Dermis blood vessel endothelial cell (primary cell): ENCODE results near the gene HUNK. TPM values are rescaled to one million over a fixed set of nuclear protein-coding genes. Genes with fewer than 3 reads are reported as not detected.
"Not testable (repeated sequence)": the region's sequence is repeated elsewhere in the genome, so short reads cannot be mapped to it uniquely, and the experiment has no call there.

Source experiments
- DNase-seq: peaks from one replicate; pipeline ENCODE4 v3.0.0; 2010
- total RNA-seq: library from RNA; depleted of rRNA; stranded (reverse); fragments of >200 nt; gene quantifications from 2 replicates; pipeline ENCODE4 v1.2.3, GENCODE V29; 2014

HUNK gene
- total RNA-seq, 1 donor from 2014 or later: under 0.01 TPM

- no peak for DNase-seq
These were observed 134.6 kb downstream of the HUNK start for GRCh38 chr21:32007456-32007855.

GRCh38 chr21:32008714-32009113 lies 135.9 kb downstream of the HUNK start:
- DNase-seq: no peak

DNA sequence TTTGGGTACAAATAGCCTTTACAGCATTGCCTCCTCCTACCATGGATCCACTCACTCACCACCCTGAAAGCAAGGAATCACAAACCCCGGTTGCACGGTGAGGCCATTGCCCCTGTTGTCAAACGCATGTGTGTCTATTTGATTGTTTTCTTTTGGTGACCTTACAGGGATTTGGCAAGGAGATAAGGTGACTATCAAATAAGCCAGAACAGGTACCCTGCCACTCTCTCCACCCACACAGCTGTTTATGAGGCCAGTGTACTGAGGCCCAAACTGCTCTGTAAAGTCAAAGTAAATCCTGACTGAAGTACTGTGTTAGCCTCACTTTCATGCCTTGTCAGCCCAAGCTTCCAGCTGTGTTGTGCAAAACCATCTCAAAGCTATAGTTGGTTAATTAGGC lies 136.4 kb downstream of the HUNK start:
- DNase-seq: no peak

- no peak for DNase-seq
These were observed 142.8 kb downstream of the HUNK start for GRCh38 chr21:32015461-32016139.

GRCh38 chr21:32018381-32018780 lies 145.6 kb downstream of the HUNK start:
- no peak for DNase-seq

GRCh38 chr21:32020564-32020963 lies 147.7 kb downstream of the HUNK start:
- no peak for DNase-seq

DNA sequence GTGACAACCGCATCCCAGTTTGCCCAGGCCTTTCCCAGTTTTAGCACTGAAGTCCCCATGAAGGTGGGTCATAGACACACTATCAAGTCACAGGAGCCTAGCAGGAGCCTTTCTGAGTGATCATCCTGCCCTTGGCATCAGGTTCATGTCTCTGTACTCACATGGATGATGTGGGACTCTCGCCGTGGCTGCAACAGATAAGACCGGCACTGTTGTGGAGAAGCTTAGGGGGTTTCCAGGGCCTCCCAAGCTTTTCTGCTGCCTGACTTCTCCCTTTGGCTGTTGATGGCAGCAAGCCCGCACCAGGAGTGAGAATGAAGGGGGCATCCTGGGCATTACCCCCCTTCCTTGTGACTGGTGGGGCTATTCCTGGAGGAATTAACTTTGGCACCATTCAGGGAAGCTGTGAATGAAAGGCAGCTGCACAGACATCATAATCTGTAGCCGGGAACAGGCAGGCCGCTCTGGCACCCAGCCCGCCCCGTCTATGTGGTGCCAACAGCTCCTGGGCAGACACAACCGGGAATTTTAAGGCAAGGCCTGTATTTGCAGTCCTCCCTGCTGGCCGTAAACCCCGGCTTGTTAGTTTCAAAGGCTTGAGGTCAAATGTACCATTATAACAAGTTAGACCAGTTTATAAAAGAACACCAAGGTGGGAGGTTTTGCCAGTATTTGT lies 148.6 kb downstream of the HUNK start:
- DNase-seq: no peak

- no peak for DNase-seq
These were observed 149.3 kb downstream of the HUNK start for GRCh38 chr21:32022146-32022545.

DNA sequence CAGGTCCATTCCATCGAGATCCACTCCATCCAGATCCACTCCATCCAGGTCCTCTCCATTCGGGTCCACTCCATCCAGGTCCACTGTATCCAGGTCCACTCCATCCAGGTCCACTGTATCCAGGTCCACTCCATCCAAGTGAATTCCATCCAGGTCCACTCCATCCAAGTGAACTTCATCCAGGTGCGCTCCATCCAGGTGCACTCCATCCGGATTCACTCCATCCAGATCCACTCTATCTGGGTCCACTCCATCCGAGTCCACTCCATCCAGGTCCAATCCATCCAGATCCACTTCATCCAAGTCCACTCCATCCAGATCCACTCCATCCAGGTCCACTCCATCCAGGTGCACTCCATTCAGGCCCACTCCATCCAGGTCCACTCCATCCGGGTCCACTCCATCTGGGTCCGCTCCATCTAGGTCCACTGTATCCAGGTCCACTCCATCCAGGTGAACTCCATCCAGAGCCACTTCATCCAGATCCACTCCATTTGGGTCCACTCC lies 157.4 kb downstream of the HUNK start:
- no peak for DNase-seq

DNA sequence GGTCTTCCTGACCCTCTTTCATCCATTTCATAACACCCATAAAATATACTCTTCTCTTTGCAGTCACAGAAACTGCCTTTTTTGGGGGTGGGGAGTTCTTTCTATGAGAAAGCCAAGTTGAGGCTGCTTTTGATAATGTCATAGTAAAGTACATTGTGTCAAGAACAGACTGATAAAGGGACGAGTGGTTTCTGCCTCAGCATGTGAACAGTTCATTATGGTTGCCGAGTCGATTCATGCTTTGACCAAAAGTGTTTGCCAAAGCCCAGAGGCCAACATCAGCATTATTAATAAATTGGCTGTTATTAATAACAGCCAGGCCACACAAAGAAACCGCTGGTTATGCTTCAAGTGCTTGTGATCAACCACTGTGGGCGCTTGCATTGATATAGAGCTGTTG lies 162.0 kb downstream of the HUNK start:
- no peak for DNase-seq

DNA sequence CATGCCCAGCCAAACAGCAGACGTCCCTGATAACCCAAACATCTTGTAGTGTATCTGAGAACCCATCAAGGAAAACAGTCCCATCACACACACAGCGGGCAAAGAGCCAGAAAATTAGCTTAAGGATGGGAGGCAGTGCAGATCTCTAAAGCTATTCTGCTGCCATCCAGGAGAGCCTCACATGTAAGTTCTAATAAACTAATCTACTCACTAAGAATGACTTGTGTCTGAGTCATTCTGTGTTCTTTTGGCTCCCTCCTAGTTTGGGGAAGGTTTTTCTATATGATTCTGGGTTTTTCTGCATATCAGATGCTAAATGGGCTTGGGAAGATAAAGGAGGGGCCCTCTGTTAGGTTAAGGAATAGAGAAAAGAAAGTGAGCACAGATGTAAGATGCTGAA lies 162.8 kb downstream of the HUNK start:
- DNase-seq: no peak

- no peak for DNase-seq
These were observed 163.9 kb downstream of the HUNK start for GRCh38 chr21:32036756-32037155.

GRCh38 chr21:32038751-32039150 lies 165.9 kb downstream of the HUNK start:
- DNase-seq: not testable (repeated sequence)

GRCh38 chr21:32043458-32043857 lies 170.6 kb downstream of the HUNK start:
- no peak for DNase-seq

GRCh38 chr21:32044205-32045180 lies 171.7 kb downstream of the HUNK start:
- DNase-seq: no peak

DNA sequence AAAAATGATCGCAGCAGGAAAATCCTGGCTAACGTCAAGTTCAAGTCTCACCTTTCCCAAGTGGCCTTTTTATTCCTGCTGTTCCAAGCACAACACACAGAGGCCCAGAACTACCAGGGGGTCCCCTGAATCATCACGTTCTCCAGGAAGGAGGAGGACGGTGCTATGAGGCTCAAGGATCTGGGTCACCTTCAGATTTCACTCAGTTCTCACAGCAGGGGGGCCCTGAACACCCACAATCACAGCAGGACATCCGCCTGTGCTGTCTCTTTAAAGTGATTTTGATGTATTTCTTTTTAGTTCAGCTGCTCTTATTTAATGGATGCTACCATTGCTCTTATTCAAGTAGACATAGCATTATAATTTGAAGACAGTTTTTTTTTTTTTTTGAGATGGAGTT lies 173.4 kb downstream of the HUNK start:
- DNase-seq: no peak

DNA sequence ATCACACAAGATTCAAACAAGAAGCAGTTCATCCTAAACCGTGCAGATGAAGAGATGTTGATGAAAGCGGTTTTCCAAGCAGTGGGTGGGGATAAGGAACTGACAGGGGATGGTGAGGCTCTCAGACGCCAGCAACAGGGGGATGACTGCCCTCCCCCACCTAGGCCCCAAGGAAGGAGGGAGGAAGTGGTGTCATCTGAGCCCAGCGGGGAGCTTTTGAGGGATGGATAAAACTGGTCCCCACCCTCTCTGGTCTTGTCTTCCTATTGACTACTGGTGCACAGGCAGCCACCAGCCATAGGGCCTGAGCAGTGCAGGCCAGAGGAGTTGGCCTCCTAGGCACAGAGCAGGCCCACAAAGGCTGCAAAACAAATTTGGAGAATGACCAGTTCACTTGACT lies 175.5 kb downstream of the HUNK start:
- no peak for DNase-seq

Other genes with a start within 250 kb of the HUNK start
- gene SOD1, start 213.3 kb upstream of the HUNK start, total RNA-seq: 236 and 279 TPM in 2 replicates
- 5.3 and 6.3 TPM in 2 replicates for gene SCAF4, start 140.9 kb upstream of the HUNK start, total RNA-seq